H1 (cell line): ENCODE measurements around the gene MPV17L2. TPM values are rescaled to one million over a fixed set of nuclear protein-coding genes. Genes with fewer than 3 reads are reported as not detected.

Experiments used
- CTCF ChIA-PET: fragments of 300-600 bp; sonication (Branson Sonifier 250); formaldehyde crosslinking; loops from one replicate; lab custom pipeline; 2021; ENCODE audit not compliant: partially characterized antibody; lab: Charles Lee
- POLR2A ChIA-PET: fragments of 300-600 bp; sonication (Branson Sonifier 250); formaldehyde crosslinking; loops from one replicate; lab custom pipeline; 2021; ENCODE audit warnings: inconsistent platforms; ENCODE audit not compliant: partially characterized antibody; lab: Charles Lee
- DNase-seq, 2 experiments: peaks; one replicate each; pipeline versions ENCODE4 v3.0.0 to v3.0.0-alpha.2; 2010 to 2022; ENCODE audit warnings: low spot score in 2 of 2, low read depth in 1 of 2, mixed read lengths in 1 of 2
- FAIRE-seq: peaks from 2 replicates; lab custom pipeline; 2011; peaks lifted over from hg19 to GRCh38; lab: Jason Lieb, UNC
- H2AFZ ChIP-seq: 2 replicates; pipeline ENCODE4 v1.8.1; 2012; ENCODE audit warnings: low read length, inconsistent platforms
- H2AK5ac ChIP-seq: 2 replicates; pipeline ENCODE4 v1.6.1; 2013; ENCODE audit warnings: low read depth, low read length
- H2BK120ac ChIP-seq: replicated peaks from 2 replicates; pipeline ENCODE3; 2013; ENCODE audit warnings: low read depth, low read length, inconsistent platforms
- H2BK12ac ChIP-seq: 2 replicates; pipeline ENCODE4 v1.6.1; 2013; ENCODE audit warnings: low read depth, low read length
- H2BK15ac ChIP-seq: 2 replicates; pipeline ENCODE4 v1.6.1; 2013; ENCODE audit warnings: low read length
- H2BK20ac ChIP-seq: 2 replicates; pipeline ENCODE4 v1.6.1; 2013; ENCODE audit warnings: low read length
- H2BK5ac ChIP-seq: 2 replicates; pipeline ENCODE4 v1.6.1; 2013; ENCODE audit warnings: low read depth, low read length
- H3K14ac ChIP-seq: 2 replicates; pipeline ENCODE4 v1.6.1; 2013; ENCODE audit warnings: inconsistent platforms; ENCODE audit not compliant: insufficient read length
- H3K18ac ChIP-seq: 2 replicates; pipeline ENCODE4 v1.6.1; 2013; ENCODE audit warnings: low read length; ENCODE audit errors: extremely low read depth
- H3K23ac ChIP-seq: 2 replicates; pipeline ENCODE4 v1.6.1; 2013; ENCODE audit warnings: inconsistent platforms; ENCODE audit not compliant: insufficient read length
- H3K23me2 ChIP-seq: 2 replicates; pipeline ENCODE4 v1.6.1; 2013; ENCODE audit warnings: low read depth, low read length
- H3K27ac ChIP-seq: 2 replicates; pipeline ENCODE4 v1.6.1; 2011; ENCODE audit warnings: low read depth, low read length, inconsistent platforms
- H3K27me3 ChIP-seq, 4 experiments: replicated peaks in 1 of 4; 1 replicate in 1 of 4; 2 replicates in 3 of 4; pipeline versions ENCODE4 v1.6.1 to v1.8.1; 2011 to 2013; ENCODE audit warnings: low read length in 3 of 4, mild to moderate bottlenecking in 3 of 4, inconsistent platforms in 2 of 4, mixed read lengths in 2 of 4, moderate library complexity in 1 of 4; ENCODE audit not compliant: control insufficient read depth in 3 of 4, insufficient read depth in 3 of 4; ENCODE audit errors: extremely low read depth in 1 of 4
- H3K36me3 ChIP-seq, 4 experiments: 2 replicates each; pipeline versions ENCODE4 v1.6.1 to v1.8.1; 2011 to 2013; ENCODE audit warnings: mild to moderate bottlenecking in 4 of 4, low read length in 3 of 4, moderate library complexity in 2 of 4, control low read depth in 1 of 4, inconsistent platforms in 1 of 4; ENCODE audit not compliant: insufficient read depth in 4 of 4, control insufficient read depth in 2 of 4
- H3K4ac ChIP-seq: replicated peaks from 2 replicates; pipeline ENCODE3; 2013; ENCODE audit warnings: low read length, low read depth, mixed read lengths, inconsistent platforms; ENCODE audit not compliant: insufficient read length
- H3K4me1 ChIP-seq, 4 experiments: replicated peaks in 1 of 4; 1 replicate in 1 of 4; 2 replicates in 3 of 4; pipeline versions ENCODE4 v1.6.1 to v1.8.1; 2011 to 2013; ENCODE audit warnings: low read length in 3 of 4, inconsistent platforms in 2 of 4, mixed read lengths in 1 of 4; ENCODE audit not compliant: insufficient read depth in 4 of 4, control insufficient read depth in 3 of 4
- H3K4me2 ChIP-seq, 2 experiments: 2 replicates each; pipeline versions ENCODE4 v1.6.1 to v1.8.1; 2011 to 2013; ENCODE audit warnings: low read depth in 2 of 2, low read length in 2 of 2, control low read depth in 1 of 2, inconsistent platforms in 1 of 2, mild to moderate bottlenecking in 1 of 2; ENCODE audit not compliant: insufficient read depth in 1 of 2
- H3K4me3 ChIP-seq, 4 experiments: fragments of 200-600, 300-600 bp in 1 of 4; sonication (generic), shearing (Covaris generic), sonication (Bioruptor Twin) in 1 of 4; 2 replicates each; pipeline versions ENCODE4 v1.5.1 to v1.8.1; 2011 to 2016; ENCODE audit warnings: low read length in 4 of 4, low read depth in 3 of 4, control low read depth in 2 of 4, inconsistent platforms in 2 of 4, mild to moderate bottlenecking in 2 of 4, mixed read lengths in 1 of 4, moderate library complexity in 1 of 4; ENCODE audit not compliant: insufficient read depth in 2 of 4; ENCODE audit errors: extremely low read depth in 1 of 4
- H3K56ac ChIP-seq: replicated peaks from 2 replicates; pipeline ENCODE3; 2013; ENCODE audit warnings: low read depth, mild to moderate bottlenecking, mixed read lengths, low read length, inconsistent platforms; ENCODE audit not compliant: insufficient read length
- H3K79me1 ChIP-seq: 2 replicates; pipeline ENCODE4 v1.6.1; 2013; ENCODE audit warnings: low read depth, low read length, control low read depth
- H3K79me2 ChIP-seq, 2 experiments: 2 replicates each; pipeline versions ENCODE4 v1.6.1 to v1.8.1; 2012 to 2013; ENCODE audit warnings: low read length in 2 of 2, mild to moderate bottlenecking in 2 of 2, inconsistent platforms in 1 of 2; ENCODE audit not compliant: insufficient read depth in 2 of 2, control insufficient read depth in 1 of 2
- H3K9ac ChIP-seq, 4 experiments: replicated peaks in 1 of 4; 1 replicate in 1 of 4; 2 replicates in 3 of 4; pipeline versions ENCODE4 v1.6.1 to v1.8.1; 2011 to 2013; ENCODE audit warnings: low read depth in 3 of 4, low read length in 3 of 4, control low read depth in 2 of 4, mild to moderate bottlenecking in 2 of 4, moderate library complexity in 2 of 4, inconsistent platforms in 1 of 4; ENCODE audit errors: extremely low read depth in 1 of 4
- H3K9me3 ChIP-seq, 2 experiments: 2 replicates each; pipeline versions ENCODE4 v1.6.1 to v1.8.1; 2012 to 2013; ENCODE audit warnings: mild to moderate bottlenecking in 2 of 2, moderate library complexity in 2 of 2, control low read depth in 1 of 2, inconsistent platforms in 1 of 2, low read depth in 1 of 2, low read length in 1 of 2, mixed read lengths in 1 of 2; ENCODE audit not compliant: insufficient read depth in 2 of 2
- H4K20me1 ChIP-seq, 2 experiments: replicated peaks in 1 of 2; 2 replicates each; pipeline versions ENCODE3 to v1.8.1; 2011 to 2013; ENCODE audit warnings: inconsistent platforms in 2 of 2, low read length in 2 of 2, mild to moderate bottlenecking in 1 of 2; ENCODE audit not compliant: insufficient read depth in 2 of 2, control insufficient read depth in 1 of 2
- H4K5ac ChIP-seq: 2 replicates; pipeline ENCODE4 v1.6.1; 2013; ENCODE audit warnings: low read length, low read depth, mixed read lengths, inconsistent platforms; ENCODE audit not compliant: insufficient read length
- H4K8ac ChIP-seq: 2 replicates; pipeline ENCODE4 v1.8.0; 2013; ENCODE audit warnings: mild to moderate bottlenecking, moderate library complexity, low read length, inconsistent platforms; ENCODE audit not compliant: insufficient read depth; ENCODE audit errors: extremely low read depth
- H4K91ac ChIP-seq: replicated peaks from 2 replicates; pipeline ENCODE3; 2013; ENCODE audit warnings: low read length, mixed read lengths, inconsistent platforms; ENCODE audit not compliant: insufficient read length
- EZH2 ChIP-seq: fragments of 200-600 bp; sonication (generic); IDR thresholded peaks from 2 replicates; pipeline ENCODE4 v1.7.1; 2012; ENCODE audit warnings: low read depth, mild to moderate bottlenecking, moderate library complexity, low read length, inconsistent platforms; ENCODE audit not compliant: severe bottlenecking
- KDM1A ChIP-seq: fragments of 200-600, 300-600 bp; sonication (generic); IDR thresholded peaks from 2 replicates; pipeline ENCODE4 v1.7.1; 2016; ENCODE audit warnings: mild to moderate bottlenecking, low read length, borderline replicate concordance
- RFX5 ChIP-seq: IDR thresholded peaks from 2 replicates; pipeline ENCODE4 v1.6.1; 2011; ENCODE audit warnings: low read depth, low read length, improper control_type of control experiment, borderline replicate concordance
- RXRA ChIP-seq: IDR thresholded peaks from 2 replicates; pipeline ENCODE4 v1.6.1; 2011; ENCODE audit warnings: low read depth, mild to moderate bottlenecking, low read length, moderate library complexity; ENCODE audit not compliant: insufficient read depth
- TBP ChIP-seq: IDR thresholded peaks from 2 replicates; pipeline ENCODE4 v1.6.1; 2011; ENCODE audit warnings: low read depth, low read length, improper control_type of control experiment
- WGBS, 2 experiments: shearing (Covaris generic) in 1 of 2; methylation state at CpG; one replicate each; pipeline versions ENCODE4 v1.1.6 to v1.1.7; 2013 to 2015; ENCODE audit warnings: low lambda C conversion rate in 2 of 2, mixed read lengths in 2 of 2, inconsistent platforms in 1 of 2, low coverage in 1 of 2, missing lambda C conversion rate in 1 of 2; ENCODE audit not compliant: insufficient replicate concordance in 2 of 2, insufficient coverage in 1 of 2, insufficient read length in 1 of 2; ENCODE audit errors: extremely low coverage in 1 of 2, missing lambda C conversion rate in 1 of 2; 5-methylcytosine and 5-hydroxymethylcytosine counted together
- polyA plus RNA-seq, 7 experiments: library from polyadenylated mRNA; depleted of rRNA in 3 of 7; stranded (reverse) in 5 of 7; unstranded in 2 of 7; fragments of >200 nt in 5 of 7; fragments of 200-250 nt in 2 of 7; gene quantifications; 1 replicate in 5 of 7; 2 replicates in 1 of 7; 4 replicates in 1 of 7; pipeline versions ENCODE4 v1.2.1 to v1.2.3, GENCODE V29; 2011 to 2013; ENCODE audit warnings: missing spikeins in 2 of 7, mixed read lengths in 2 of 7
- total RNA-seq: library from RNA; stranded (reverse); fragmentation: NEBNext Ultra II Directional; extraction: Animal tissue kit (Norgen Biotek cat#: 25700); gene quantifications from 2 replicates; pipeline ENCODE4 v1.2.1, GENCODE V29; 2021

MPV17L2 gene
- total and polyA plus RNA-seq, 2 of the 8 experiments (the other 6 are each of a cell fraction or from before 2014, with no cell fraction given) = 24.2 to 82.6 TPM

- Histone ChIP-seq H4K91ac (no peak overlapping the region), H3K4ac (peak overlapping the region; percentile 38), H3K9me3 (no peaks in the 10 kb centered on the region), H4K5ac (no peak overlapping the region), H3K27me3 (peaks cover 10 to 23% (median 17%) of the 10 kb centered on the region in 4 experiments), H3K79me2 (no peaks in the 10 kb centered on the region), H3K79me1 (no peaks in the 10 kb centered on the region), H3K9ac (no peak overlapping the region), H3K23me2 (peaks cover 18% of the 10 kb centered on the region), H2BK20ac (no peak overlapping the region), H3K23ac (no peak overlapping the region), H4K20me1 (no peaks in the 10 kb centered on the region), H3K18ac (no peak overlapping the region), H2AK5ac (no peak overlapping the region), H4K8ac (no peak overlapping the region; the same call in 1 of the 2 replicates), H3K27ac (no peak overlapping the region), H3K36me3 (no peaks in the 10 kb centered on the region), H2BK120ac (no peak overlapping the region), H3K4me2 (no peak overlapping the region), H3K4me1 (peaks cover 6 to 30% (median 26%) of the 10 kb centered on the region in 4 experiments), H2BK5ac (no peak overlapping the region), H2BK15ac (no peak overlapping the region), H3K14ac (no peak overlapping the region), H3K56ac (no peak overlapping the region), H2BK12ac (no peak overlapping the region), H2AFZ (no peak overlapping the region), H3K4me3 (no peak overlapping the region)
- CTCF ChIA-PET = interaction anchor here (6.4 to 10.1 kb wide), 2 partner anchors 17 to 25 kb away, joined by 45 to 140 read pairs; a partner anchor contains a TSS
- DNase-seq (no peak), FAIRE-seq (no peak)
- POLR2A ChIA-PET = no interaction called here
- WGBS, 2 experiments = 96% methylated on average over 6 of the region's 6 CpGs; no CpG with 5 or more reads in 1 of the 2 experiments
- TF ChIP-seq RFX5 = no peak
- no peak for TF ChIP-seq EZH2
- no peak for TF ChIP-seq RXRA
- no peak for TF ChIP-seq TBP
- 0 out of 2 replicates have a peak, but pooled peaks have one; percentile 4 for TF ChIP-seq KDM1A
Measured at GRCh38 chr19:18227781-18228271, 34.8 kb downstream of the MPV17L2 start.
